ENCODE data around the gene ERBB4.
"Not testable (repeated sequence)": the region's sequence is repeated elsewhere in the genome, so short reads cannot be mapped to it uniquely, and the experiment has no call there.

The ERBB4 gene

GRCh38 chr2:212528106-212528856 lies 10.3 kb downstream of the ERBB4 start:
- no peak for DNase-seq (ENCODE audit: low spot score)

- no peak for DNase-seq (ENCODE audit: low spot score)
Observed at GRCh38 chr2:212526059-212526458, 12.5 kb downstream of the ERBB4 start.

GRCh38 chr2:212523756-212524155 lies 14.8 kb downstream of the ERBB4 start:
- DNase-seq (ENCODE audit: low spot score): no peak

GRCh38 chr2:212520340-212520739 lies 18.3 kb downstream of the ERBB4 start:
- no peak for DNase-seq (ENCODE audit: low spot score)

GRCh38 chr2:212517693-212518092 lies 20.9 kb downstream of the ERBB4 start:
- DNase-seq (ENCODE audit: low spot score): no peak

GRCh38 chr2:212505586-212505985 lies 33.0 kb downstream of the ERBB4 start:
- no peak for DNase-seq (ENCODE audit: low spot score)

GRCh38 chr2:212495046-212495445 lies 43.6 kb downstream of the ERBB4 start:
- no peak for DNase-seq (ENCODE audit: low spot score)

GRCh38 chr2:212494418-212495020 lies 44.1 kb downstream of the ERBB4 start:
- DNase-seq (ENCODE audit: low spot score): no peak

- no peak for DNase-seq (ENCODE audit: low spot score)
Observed at GRCh38 chr2:212489719-212490346, 48.8 kb downstream of the ERBB4 start.

- no peak for DNase-seq (ENCODE audit: low spot score)
Observed at GRCh38 chr2:212488611-212489010, 50.0 kb downstream of the ERBB4 start.

GRCh38 chr2:212484563-212485080 lies 54.0 kb downstream of the ERBB4 start:
- no peak for DNase-seq (ENCODE audit: low spot score)

GRCh38 chr2:212480447-212480846 lies 58.2 kb downstream of the ERBB4 start:
- DNase-seq (ENCODE audit: low spot score): no peak

- no peak for DNase-seq (ENCODE audit: low spot score)
Observed at GRCh38 chr2:212477571-212477970, 61.0 kb downstream of the ERBB4 start.

- no peak for DNase-seq (ENCODE audit: low spot score)
Observed at GRCh38 chr2:212473211-212473610, 65.4 kb downstream of the ERBB4 start.

GRCh38 chr2:212467551-212467950 lies 71.1 kb downstream of the ERBB4 start:
- not testable (repeated sequence) for DNase-seq (ENCODE audit: low spot score)

GRCh38 chr2:212465456-212465855 lies 73.1 kb downstream of the ERBB4 start:
- no peak for DNase-seq (ENCODE audit: low spot score)

- DNase-seq (ENCODE audit: low spot score): not testable (repeated sequence)
Observed at GRCh38 chr2:212461708-212462107, 76.9 kb downstream of the ERBB4 start.

- no peak for DNase-seq (ENCODE audit: low spot score)
Observed at GRCh38 chr2:212454149-212454548, 84.5 kb downstream of the ERBB4 start.

- no peak for DNase-seq (ENCODE audit: low spot score)
Observed at GRCh38 chr2:212451786-212452231, 86.8 kb downstream of the ERBB4 start.

- no peak for DNase-seq (ENCODE audit: low spot score)
Observed at GRCh38 chr2:212448698-212449097, 89.9 kb downstream of the ERBB4 start.

GRCh38 chr2:212441821-212442220 lies 96.8 kb downstream of the ERBB4 start:
- no peak for DNase-seq (ENCODE audit: low spot score)

- DNase-seq (ENCODE audit: low spot score): no peak
Observed at GRCh38 chr2:212441141-212441540, 97.5 kb downstream of the ERBB4 start.
